HG03457 (cell line): ENCODE data around the gene RBPJL.

Source experiments
- ATAC-seq: cut with Tn5 transposase; IDR thresholded peaks from one replicate; pipeline ENCODE4 v1.9.1; 2021; ENCODE audit warnings: moderate number of reproducible peaks; ENCODE audit not compliant: unreplicated experiment

The RBPJL gene

GRCh38 chr20:45293041-45294002, 13.3 kb upstream of the RBPJL start:
- no peak for ATAC-seq

- ATAC-seq, result no peak
These were observed 12.7 kb upstream of the RBPJL start for GRCh38 chr20:45294003-45294368.

- ATAC-seq, result no peak
These were observed 12.0 kb upstream of the RBPJL start for GRCh38 chr20:45294659-45295058.

GRCh38 chr20:45297786-45298497, 8.7 kb upstream of the RBPJL start:
- ATAC-seq, result no peak

GRCh38 chr20:45299786-45300185, 6.9 kb upstream of the RBPJL start:
- no peak for ATAC-seq

GRCh38 chr20:45300961-45301360, 5.7 kb upstream of the RBPJL start:
- ATAC-seq, result no peak

- no peak for ATAC-seq
These were observed 4.8 kb upstream of the RBPJL start for GRCh38 chr20:45301824-45302271.

GRCh38 chr20:45303586-45304463, 2.8 kb upstream of the RBPJL start:
- no peak for ATAC-seq

- ATAC-seq, result no peak
These were observed 2.1 kb upstream of the RBPJL start for GRCh38 chr20:45304464-45304999.

- no peak for ATAC-seq
These were observed 1.4 kb upstream of the RBPJL start for GRCh38 chr20:45305262-45305661.

- ATAC-seq, result no peak
These were observed 518 bp downstream of the RBPJL start for GRCh38 chr20:45307076-45307640.

GRCh38 chr20:45308117-45308778, 1.6 kb downstream of the RBPJL start, which contains the start of gene MATN4:
Gene MATN4 (minus strand): TSS chr20:45308299. CDS start chr20:45305582, 2,717 bp downstream.
- no peak for ATAC-seq

- ATAC-seq, result no peak
These were observed 2.4 kb downstream of the RBPJL start for GRCh38 chr20:45309075-45309474.

GRCh38 chr20:45311589-45312211, 5.1 kb downstream of the RBPJL start:
- ATAC-seq, result no peak

- no peak for ATAC-seq
These were observed 5.6 kb downstream of the RBPJL start for GRCh38 chr20:45312241-45312640.

- no peak for ATAC-seq
These were observed 6.5 kb downstream of the RBPJL start for GRCh38 chr20:45313065-45313695.

GRCh38 chr20:45313943-45314342, 7.3 kb downstream of the RBPJL start:
- no peak for ATAC-seq

GRCh38 chr20:45315672-45316071, 9.0 kb downstream of the RBPJL start:
- ATAC-seq, result no peak
